ENCODE data around the gene OR2V2.

The OR2V2 gene

DNA sequence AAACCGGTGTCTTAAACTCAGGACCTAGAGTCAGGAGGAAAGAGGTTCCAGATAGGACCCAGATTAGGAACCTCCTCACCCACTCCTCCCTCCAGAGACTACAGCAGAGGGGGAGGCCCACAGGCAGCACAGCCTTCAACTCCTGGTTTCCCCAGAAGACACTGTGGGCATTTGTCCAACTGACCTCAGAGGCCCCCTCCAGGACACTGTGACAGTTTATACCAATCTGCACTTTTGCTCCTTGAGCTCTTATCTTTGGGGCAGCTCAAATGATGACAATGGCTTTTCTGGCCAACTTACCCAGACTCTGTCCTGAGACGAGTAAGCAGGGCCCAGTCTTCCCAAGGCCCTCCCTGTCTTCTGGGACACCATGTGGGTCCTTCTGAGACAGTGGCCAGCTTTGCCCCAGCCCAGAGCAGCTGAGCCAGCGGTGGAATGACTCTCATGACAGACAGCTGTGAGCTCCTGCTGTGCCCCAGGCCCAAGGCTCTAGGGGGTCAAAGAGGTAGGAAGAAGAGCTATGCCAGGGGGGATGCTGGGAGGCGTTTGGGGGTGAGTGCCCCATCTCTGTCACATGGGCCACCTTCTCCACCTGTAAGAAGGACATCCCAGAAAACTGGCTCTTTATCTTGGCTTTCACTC, 14.3 kb downstream of the OR2V2 start:
- TF ChIP-seq, protein P1, sequence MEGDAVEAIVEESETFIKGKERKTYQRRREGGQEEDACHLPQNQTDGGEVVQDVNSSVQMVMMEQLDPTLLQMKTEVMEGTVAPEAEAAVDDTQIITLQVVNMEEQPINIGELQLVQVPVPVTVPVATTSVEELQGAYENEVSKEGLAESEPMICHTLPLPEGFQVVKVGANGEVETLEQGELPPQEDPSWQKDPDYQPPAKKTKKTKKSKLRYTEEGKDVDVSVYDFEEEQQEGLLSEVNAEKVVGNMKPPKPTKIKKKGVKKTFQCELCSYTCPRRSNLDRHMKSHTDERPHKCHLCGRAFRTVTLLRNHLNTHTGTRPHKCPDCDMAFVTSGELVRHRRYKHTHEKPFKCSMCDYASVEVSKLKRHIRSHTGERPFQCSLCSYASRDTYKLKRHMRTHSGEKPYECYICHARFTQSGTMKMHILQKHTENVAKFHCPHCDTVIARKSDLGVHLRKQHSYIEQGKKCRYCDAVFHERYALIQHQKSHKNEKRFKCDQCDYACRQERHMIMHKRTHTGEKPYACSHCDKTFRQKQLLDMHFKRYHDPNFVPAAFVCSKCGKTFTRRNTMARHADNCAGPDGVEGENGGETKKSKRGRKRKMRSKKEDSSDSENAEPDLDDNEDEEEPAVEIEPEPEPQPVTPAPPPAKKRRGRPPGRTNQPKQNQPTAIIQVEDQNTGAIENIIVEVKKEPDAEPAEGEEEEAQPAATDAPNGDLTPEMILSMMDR (IDR thresholded peaks at IDR 0.05; ENCODE audit: low read depth, low read length, poor library complexity, severe bottlenecking) = no peak
- TF ChIP-seq EZH2phosphoT487 (IDR thresholded peaks at IDR 0.05; ENCODE audit: borderline replicate concordance, low read length) = no peak
- peak overlapping the region; percentile 48 for H3K27ac ChIP-seq (ENCODE audit: low read depth, low read length)
- H3F3A ChIP-seq (ENCODE audit: control insufficient read depth, insufficient read depth) = peaks cover 21% of the 10 kb centered on the region
- no peaks in the 10 kb centered on the region for H3K36me3 ChIP-seq (ENCODE audit: control insufficient read depth, low read length)
- H3K4me2 ChIP-seq (ENCODE audit: low read length) = peak overlapping the region; percentile 63
- peaks cover 49% of the 10 kb centered on the region for H3K4me1 ChIP-seq (ENCODE audit: control insufficient read depth, low read length)
- no peaks in the 10 kb centered on the region for H4K20me1 ChIP-seq (ENCODE audit: control insufficient read depth, insufficient read depth, low read depth, low read length)
- H3K79me2 ChIP-seq (ENCODE audit: control insufficient read depth, low read length) = no peaks in the 10 kb centered on the region
- peak overlapping the region; percentile 61 for H3K4me3 ChIP-seq (ENCODE audit: low read length)
- H3K27me3 ChIP-seq (ENCODE audit: control insufficient read depth, low read length) = no peaks in the 10 kb centered on the region
- H3K9me3 ChIP-seq (ENCODE audit: control insufficient read depth, insufficient read depth, low read length) = no peaks in the 10 kb centered on the region; the same call in 1 of the 2 replicates
- no peaks in the 10 kb centered on the region for H3K9me2 ChIP-seq (replicated peaks; ENCODE audit: control insufficient read depth, low read length)

DNA sequence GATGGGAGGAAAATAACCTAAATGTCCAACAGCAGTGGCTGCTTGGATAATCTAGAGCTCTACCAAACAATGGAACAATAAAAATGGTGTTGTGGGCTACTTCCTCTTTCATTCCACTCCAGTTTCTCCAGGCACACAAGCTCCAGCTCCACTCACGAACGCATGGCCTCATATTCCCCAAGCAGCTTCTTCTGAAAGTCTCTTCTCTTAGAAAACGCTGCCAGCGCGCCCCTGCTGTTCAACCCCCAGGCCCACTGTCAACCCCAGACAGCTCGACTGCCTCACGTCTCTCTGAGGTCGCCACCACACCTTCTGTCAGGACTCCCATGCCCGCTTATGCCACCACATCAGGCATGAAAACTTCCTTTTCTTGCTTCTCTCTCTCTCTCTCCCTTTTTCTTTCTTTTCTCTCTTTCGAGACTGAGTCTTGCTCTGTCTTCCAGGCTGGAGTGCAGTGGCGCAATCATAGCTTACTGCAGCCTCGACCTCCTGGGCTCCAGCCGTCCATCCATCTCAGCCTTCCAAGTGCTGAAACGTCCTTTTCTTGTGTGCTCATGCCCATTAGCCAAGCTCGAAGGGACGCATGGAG, 16.2 kb downstream of the OR2V2 start:
- Histone ChIP-seq H3K4me2 (ENCODE audit: low read length) (peak overlapping the region; percentile 14; the same call in 1 of the 2 replicates), H3F3A (ENCODE audit: control insufficient read depth, insufficient read depth) (peaks cover 28% of the 10 kb centered on the region), H3K36me3 (ENCODE audit: control insufficient read depth, low read length) (no peaks in the 10 kb centered on the region), H3K4me1 (ENCODE audit: control insufficient read depth, low read length) (peaks cover 68% of the 10 kb centered on the region), H3K79me2 (ENCODE audit: control insufficient read depth, low read length) (no peaks in the 10 kb centered on the region), H3K4me3 (ENCODE audit: low read length) (no peak overlapping the region), H3K27ac (ENCODE audit: low read depth, low read length) (no peak overlapping the region), H3K9me3 (ENCODE audit: control insufficient read depth, insufficient read depth, low read length) (no peaks in the 10 kb centered on the region; the same call in 1 of the 2 replicates), H4K20me1 (ENCODE audit: control insufficient read depth, insufficient read depth, low read depth, low read length) (no peaks in the 10 kb centered on the region), H3K9me2 (replicated peaks; ENCODE audit: control insufficient read depth, low read length) (no peaks in the 10 kb centered on the region), H3K27me3 (ENCODE audit: control insufficient read depth, low read length) (no peaks in the 10 kb centered on the region)
- TF ChIP-seq, protein P1 (IDR thresholded peaks at IDR 0.05; ENCODE audit: low read depth, low read length, poor library complexity, severe bottlenecking) = no peak
- no peak for TF ChIP-seq EZH2phosphoT487 (IDR thresholded peaks at IDR 0.05; ENCODE audit: borderline replicate concordance, low read length)

DNA sequence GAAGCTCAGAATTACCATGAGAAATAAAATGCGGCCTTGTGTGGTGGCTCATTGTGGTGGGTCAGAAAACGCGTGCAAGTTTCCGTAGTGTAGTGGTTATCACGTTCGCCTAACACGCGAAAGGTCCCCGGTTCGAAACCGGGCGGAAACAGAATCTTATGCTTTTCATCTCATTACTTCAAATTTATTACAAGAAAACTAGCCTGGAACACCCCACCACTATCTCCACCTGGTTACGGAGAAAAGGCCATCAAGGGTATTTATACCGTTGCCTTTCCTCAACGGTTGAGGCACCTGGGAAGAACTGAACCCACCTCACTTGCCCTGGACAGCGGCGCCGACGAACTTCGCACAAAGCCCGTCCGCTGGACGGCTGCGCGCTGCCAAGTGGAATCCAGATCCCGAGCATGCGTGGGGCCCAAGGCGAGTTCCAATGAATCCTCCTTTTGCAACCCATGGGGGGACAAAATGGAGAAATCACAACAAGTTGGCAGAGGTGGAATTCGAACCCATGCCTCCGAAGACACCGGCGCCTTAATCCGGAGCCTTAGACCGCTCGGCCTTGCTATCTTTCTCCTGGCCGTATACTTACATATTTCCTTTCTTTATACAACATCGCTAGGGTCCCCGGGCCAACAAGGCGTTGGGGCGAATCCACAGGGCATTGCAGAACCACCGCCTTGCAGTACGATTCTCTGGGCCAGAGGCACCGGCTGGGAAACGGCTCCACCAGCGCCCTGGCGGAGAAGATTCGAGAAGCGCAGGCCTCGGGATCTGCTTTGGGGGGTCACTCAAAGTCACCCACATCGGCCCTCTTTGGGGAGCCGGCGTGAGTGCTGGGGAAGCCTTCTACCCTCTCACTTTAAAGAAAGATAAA, 16.9 kb downstream of the OR2V2 start:
- H4K20me1 ChIP-seq (ENCODE audit: control insufficient read depth, insufficient read depth, low read depth, low read length) = no peaks in the 10 kb centered on the region
- H3K36me3 ChIP-seq (ENCODE audit: control insufficient read depth, low read length) = no peaks in the 10 kb centered on the region
- H3K79me2 ChIP-seq (ENCODE audit: control insufficient read depth, low read length) = no peaks in the 10 kb centered on the region
- peaks cover 73% of the 10 kb centered on the region for H3K4me1 ChIP-seq (ENCODE audit: control insufficient read depth, low read length)
- no peak overlapping the region for H3K4me2 ChIP-seq (ENCODE audit: low read length)
- no peaks in the 10 kb centered on the region; the same call in 1 of the 2 replicates for H3K9me3 ChIP-seq (ENCODE audit: control insufficient read depth, insufficient read depth, low read length)
- H3K4me3 ChIP-seq (ENCODE audit: low read length) = no peak overlapping the region
- TF ChIP-seq, protein P1 (IDR thresholded peaks at IDR 0.05; ENCODE audit: low read depth, low read length, poor library complexity, severe bottlenecking) = no peak
- no peak for TF ChIP-seq EZH2phosphoT487 (IDR thresholded peaks at IDR 0.05; ENCODE audit: borderline replicate concordance, low read length)
- H3K9me2 ChIP-seq (replicated peaks; ENCODE audit: control insufficient read depth, low read length) = no peaks in the 10 kb centered on the region
- peaks cover 28% of the 10 kb centered on the region for H3F3A ChIP-seq (ENCODE audit: control insufficient read depth, insufficient read depth)
- no peaks in the 10 kb centered on the region for H3K27me3 ChIP-seq (ENCODE audit: control insufficient read depth, low read length)
- no peak overlapping the region for H3K27ac ChIP-seq (ENCODE audit: low read depth, low read length)

Measured in DOHH2 (cell line).